A549 treated with DMSO at 1 μM for 4 hours (cell line): ENCODE measurements around the gene ZNF329. TPM values are rescaled to one million over a fixed set of nuclear protein-coding genes. Genes with fewer than 3 reads are reported as not detected.

Experiments used
- total RNA-seq: library from RNA; stranded (reverse); fragments of 200-300 nt; extraction: Qiagen RNA extraction; gene quantifications from 5 replicates; pipeline ENCODE4 v1.2.3, GENCODE V29; 2022; ENCODE audit warnings: low read depth

Gene ZNF329
- 2.9 to 3.3 TPM (median 3.1 TPM) in 5 replicates for total RNA-seq

GRCh38 chr19:58150328-58150921 lies at the start of gene ZNF329:
Gene ZNF329 (minus strand): TSS chr19:58150789. CDS start chr19:58129503, 21,286 bp downstream.

DNA sequence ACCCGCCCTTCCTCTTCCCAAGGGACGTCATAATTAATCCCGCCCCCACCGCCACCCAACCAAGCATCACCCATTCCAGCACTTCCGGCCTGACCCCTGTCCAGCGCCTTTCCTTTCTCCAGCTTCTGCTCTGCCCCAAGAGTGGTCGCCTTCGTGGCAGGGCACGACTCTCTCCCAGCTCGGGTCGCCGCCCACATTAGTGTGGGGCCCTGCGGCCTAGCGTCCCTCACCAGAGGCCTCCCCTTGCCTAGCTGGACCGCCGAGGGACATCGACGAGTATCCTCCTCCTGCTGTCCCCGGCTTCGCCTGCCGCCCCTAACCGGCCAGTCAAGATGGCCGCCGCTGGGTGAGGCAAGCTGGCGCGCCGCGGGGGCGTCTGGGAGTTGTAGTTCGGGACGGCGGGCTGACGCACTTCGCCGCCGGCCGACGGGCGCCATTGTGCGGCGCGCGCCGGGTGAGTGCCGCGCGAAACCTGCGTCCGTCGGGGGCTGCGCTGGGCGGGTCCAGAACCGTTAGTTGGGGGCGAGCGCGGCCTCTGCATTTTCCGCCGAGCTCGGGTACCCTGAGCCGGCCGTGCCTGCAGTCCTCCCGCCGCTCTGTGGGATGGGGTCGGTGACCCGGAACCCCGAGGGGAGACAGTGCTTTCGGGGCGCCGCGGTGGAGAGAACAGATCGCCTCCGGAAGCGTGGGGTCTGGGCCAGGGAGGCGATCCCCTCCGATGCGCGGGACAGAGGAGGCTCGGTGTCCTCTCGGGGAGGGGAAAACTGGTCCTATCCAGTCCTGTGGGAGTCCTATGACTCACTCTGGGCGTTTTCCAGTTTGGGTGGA lies 32.6 kb upstream of the ZNF329 start, which contains the start of gene ZNF274:
ZNF274 (plus strand) TSS at position 73 of the 828 bp plus-strand sequence. CDS start 905 bp downstream, outside the sequence.

GRCh38 chr19:58097781-58098681 lies 52.6 kb downstream of the ZNF329 start, which contains the start of gene ZSCAN18:
Gene ZSCAN18 (minus strand): TSS chr19:58098231. CDS start chr19:58090267, 7,964 bp downstream.

Other genes starting within 250 kb of the ZNF329 start
- 3.4 to 5.0 TPM (median 3.9 TPM) in 5 replicates for gene ZNF417, start 234.2 kb downstream of the ZNF329 start, total RNA-seq
- 1.0 to 1.7 TPM (median 1.3 TPM) in 5 replicates for gene ZNF418, start 215.4 kb downstream of the ZNF329 start, total RNA-seq
- gene ZNF256, start 203.1 kb downstream of the ZNF329 start, total RNA-seq = 1.1 to 1.4 TPM (median 1.2 TPM) in 5 replicates
- gene C19orf18, start 176.3 kb downstream of the ZNF329 start, total RNA-seq = not detected in 5 replicates
- gene ZNF606, start 148.0 kb downstream of the ZNF329 start, total RNA-seq = 1.8 to 3.2 TPM (median 2.7 TPM) in 5 replicates
- gene ZSCAN1, start 116.8 kb downstream of the ZNF329 start, total RNA-seq = not detected in 5 replicates
- gene ZNF135, start 91.5 kb downstream of the ZNF329 start, total RNA-seq = 0.04 TPM in 1 of 5 replicates, not detected in the others
- 2.1 to 3.0 TPM (median 2.5 TPM) in 5 replicates for gene ZSCAN18, start 52.6 kb downstream of the ZNF329 start, total RNA-seq
- 14.5 to 16.5 TPM (median 15.7 TPM) in 5 replicates for gene ZNF274, start 32.3 kb upstream of the ZNF329 start, total RNA-seq
- 11.6 to 24.4 TPM (median 19.0 TPM) in 5 replicates for gene ZNF544, start 78.1 kb upstream of the ZNF329 start, total RNA-seq
- 1.3 to 1.5 TPM (median 1.3 TPM) in 5 replicates for gene ZNF8, start 128.2 kb upstream of the ZNF329 start, total RNA-seq
- gene ERVK3-1, start 154.6 kb upstream of the ZNF329 start, total RNA-seq = 90.7 to 110 TPM (median 98.8 TPM) in 5 replicates
- gene ZSCAN22, start 176.2 kb upstream of the ZNF329 start, total RNA-seq = 2.1 to 3.3 TPM (median 2.9 TPM) in 5 replicates
- 9.9 to 13.7 TPM (median 12.2 TPM) in 5 replicates for gene A1BG, start 202.7 kb upstream of the ZNF329 start, total RNA-seq
- 0.80 to 1.7 TPM (median 1.5 TPM) in 5 replicates for gene ZNF497, start 212.0 kb upstream of the ZNF329 start, total RNA-seq
- gene ZNF837, start 230.2 kb upstream of the ZNF329 start, total RNA-seq = 1.1 to 1.5 TPM (median 1.2 TPM) in 5 replicates
- gene RPS5, start 236.5 kb upstream of the ZNF329 start, total RNA-seq = 2,263 to 2,574 TPM (median 2,501 TPM) in 5 replicates
- gene RNF225, start 244.9 kb upstream of the ZNF329 start, total RNA-seq = 0.13 to 0.22 TPM in 2 of 5 replicates, not detected in the others